HCT116 (cell line): ENCODE data around the gene NAT10.

ENCODE experiments used
- EGR1 ChIP-seq: IDR thresholded peaks from 2 replicates; pipeline ENCODE4 v1.6.1; 2012; ENCODE audit warnings: low read depth
- EZH2 ChIP-seq: fragments of 200-600 bp; sonication (generic); IDR thresholded peaks from 2 replicates; pipeline ENCODE4 v1.6.1; 2017; ENCODE audit warnings: antibody characterized with exemption, mixed run types
- POLR2A ChIP-seq: IDR thresholded peaks from 2 replicates; pipeline ENCODE4 v1.7.0; 2011; ENCODE audit warnings: borderline replicate concordance; ENCODE audit not compliant: insufficient read depth, insufficient read length; ENCODE audit errors: extremely low read depth
- POLR2AphosphoS5 ChIP-seq: IDR thresholded peaks from 2 replicates; pipeline ENCODE4 v1.6.1; 2011; ENCODE audit warnings: mild to moderate bottlenecking, low read depth, low read length, moderate library complexity
- SRF ChIP-seq: IDR thresholded peaks from 2 replicates; pipeline ENCODE4 v1.6.1; 2012; ENCODE audit warnings: low read depth
- TCF7L2 ChIP-seq: IDR thresholded peaks from 2 replicates; pipeline ENCODE4 v1.7.0; 2011; ENCODE audit warnings: borderline replicate concordance, inconsistent platforms; ENCODE audit not compliant: insufficient read depth, insufficient read length; ENCODE audit errors: extremely low read depth
- YY1 ChIP-seq: IDR thresholded peaks from 2 replicates; pipeline ENCODE4 v1.6.1; 2011; ENCODE audit warnings: low read length, low read depth, moderate library complexity, mild to moderate bottlenecking; ENCODE audit not compliant: insufficient replicate concordance; ENCODE audit errors: extremely low read depth
- ZFX ChIP-seq: fragments of 450-650 bp; IDR thresholded peaks from 2 replicates; pipeline ENCODE4 v1.6.1; 2017
- ZNF274 ChIP-seq: fragments of 200-500 bp; sonication (Bioruptor generic); IDR thresholded peaks from 2 replicates; pipeline ENCODE4 v1.6.1; 2014; ENCODE audit warnings: mild to moderate bottlenecking, low read depth, low read length, inconsistent platforms
- TF ChIP-seq, protein P1 (sequence below), 3 experiments: fragments of 200-600 bp in 1 of 3; sonication (generic) in 1 of 3; IDR thresholded peaks in 2 of 3; conservative IDR thresholded peaks in 1 of 3; 2 replicates each; pipeline ENCODE4 v1.5.1; 2012 to 2017; ENCODE audit warnings: low read depth in 2 of 3, low read length in 2 of 3, antibody characterized with exemption in 1 of 3, borderline replicate concordance in 1 of 3, control low read depth in 1 of 3, mild to moderate bottlenecking in 1 of 3, mixed read lengths in 1 of 3, mixed run types in 1 of 3, moderate library complexity in 1 of 3; ENCODE audit not compliant: insufficient read depth in 1 of 3
- TF ChIP-seq, protein P2 (sequence below): IDR thresholded peaks from 2 replicates; pipeline ENCODE4 v1.6.1; 2012
- TF ChIP-seq, protein P3 (sequence below): IDR thresholded peaks from 2 replicates; pipeline ENCODE4 v1.6.1; 2012; ENCODE audit warnings: low read depth

DNA sequence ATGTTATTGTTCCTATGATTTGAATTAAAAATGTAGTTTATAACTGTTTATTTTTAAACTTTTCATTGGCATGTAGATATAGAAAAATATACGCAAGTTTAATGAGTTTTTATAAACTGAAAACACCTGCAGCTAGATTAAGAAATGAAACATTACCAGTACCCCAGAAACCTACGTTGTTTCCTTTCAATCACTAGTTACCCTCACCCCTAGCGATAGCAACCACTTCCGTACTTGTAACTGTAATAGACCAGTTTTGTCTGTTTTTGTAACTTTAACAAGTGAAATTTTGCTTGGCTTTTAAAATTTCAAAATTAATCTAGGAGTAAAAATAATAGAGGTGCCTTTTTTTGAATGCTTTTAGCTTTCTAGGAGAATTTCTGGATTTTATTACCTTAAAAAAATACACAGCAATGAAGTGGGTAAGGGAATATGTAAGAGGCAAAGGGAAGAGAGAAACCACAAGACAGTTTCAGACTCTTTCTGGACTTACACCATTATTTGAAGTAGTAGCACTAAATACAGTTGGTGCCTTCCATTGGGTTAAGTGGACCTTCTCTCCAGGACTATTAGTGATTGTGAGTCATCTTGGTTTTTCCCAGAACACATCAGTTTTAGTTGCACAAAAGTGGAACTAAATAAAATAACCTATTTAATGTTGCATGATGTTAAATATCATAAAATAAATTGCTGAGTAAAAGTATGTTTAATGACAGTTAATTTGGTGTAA, 18.7 kb upstream of the NAT10 start:
- TF ChIP-seq, protein P1, sequence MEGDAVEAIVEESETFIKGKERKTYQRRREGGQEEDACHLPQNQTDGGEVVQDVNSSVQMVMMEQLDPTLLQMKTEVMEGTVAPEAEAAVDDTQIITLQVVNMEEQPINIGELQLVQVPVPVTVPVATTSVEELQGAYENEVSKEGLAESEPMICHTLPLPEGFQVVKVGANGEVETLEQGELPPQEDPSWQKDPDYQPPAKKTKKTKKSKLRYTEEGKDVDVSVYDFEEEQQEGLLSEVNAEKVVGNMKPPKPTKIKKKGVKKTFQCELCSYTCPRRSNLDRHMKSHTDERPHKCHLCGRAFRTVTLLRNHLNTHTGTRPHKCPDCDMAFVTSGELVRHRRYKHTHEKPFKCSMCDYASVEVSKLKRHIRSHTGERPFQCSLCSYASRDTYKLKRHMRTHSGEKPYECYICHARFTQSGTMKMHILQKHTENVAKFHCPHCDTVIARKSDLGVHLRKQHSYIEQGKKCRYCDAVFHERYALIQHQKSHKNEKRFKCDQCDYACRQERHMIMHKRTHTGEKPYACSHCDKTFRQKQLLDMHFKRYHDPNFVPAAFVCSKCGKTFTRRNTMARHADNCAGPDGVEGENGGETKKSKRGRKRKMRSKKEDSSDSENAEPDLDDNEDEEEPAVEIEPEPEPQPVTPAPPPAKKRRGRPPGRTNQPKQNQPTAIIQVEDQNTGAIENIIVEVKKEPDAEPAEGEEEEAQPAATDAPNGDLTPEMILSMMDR (IDR thresholded peaks at IDR 0.05 in 2 of 3, conservative IDR thresholded peaks at IDR 0.05 in 1 of 3; ENCODE audit: borderline replicate concordance in 1 of 3, insufficient read depth in 1 of 3, low read depth in 2 of 3, low read length in 2 of 3): no peak
- TF ChIP-seq POLR2A: no peak
- TF ChIP-seq, protein P2, sequence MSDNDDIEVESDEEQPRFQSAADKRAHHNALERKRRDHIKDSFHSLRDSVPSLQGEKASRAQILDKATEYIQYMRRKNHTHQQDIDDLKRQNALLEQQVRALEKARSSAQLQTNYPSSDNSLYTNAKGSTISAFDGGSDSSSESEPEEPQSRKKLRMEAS: no peak
- no peak for TF ChIP-seq EZH2
- TF ChIP-seq POLR2AphosphoS5: no peak
- no peak for TF ChIP-seq YY1
- TF ChIP-seq, protein P3, sequence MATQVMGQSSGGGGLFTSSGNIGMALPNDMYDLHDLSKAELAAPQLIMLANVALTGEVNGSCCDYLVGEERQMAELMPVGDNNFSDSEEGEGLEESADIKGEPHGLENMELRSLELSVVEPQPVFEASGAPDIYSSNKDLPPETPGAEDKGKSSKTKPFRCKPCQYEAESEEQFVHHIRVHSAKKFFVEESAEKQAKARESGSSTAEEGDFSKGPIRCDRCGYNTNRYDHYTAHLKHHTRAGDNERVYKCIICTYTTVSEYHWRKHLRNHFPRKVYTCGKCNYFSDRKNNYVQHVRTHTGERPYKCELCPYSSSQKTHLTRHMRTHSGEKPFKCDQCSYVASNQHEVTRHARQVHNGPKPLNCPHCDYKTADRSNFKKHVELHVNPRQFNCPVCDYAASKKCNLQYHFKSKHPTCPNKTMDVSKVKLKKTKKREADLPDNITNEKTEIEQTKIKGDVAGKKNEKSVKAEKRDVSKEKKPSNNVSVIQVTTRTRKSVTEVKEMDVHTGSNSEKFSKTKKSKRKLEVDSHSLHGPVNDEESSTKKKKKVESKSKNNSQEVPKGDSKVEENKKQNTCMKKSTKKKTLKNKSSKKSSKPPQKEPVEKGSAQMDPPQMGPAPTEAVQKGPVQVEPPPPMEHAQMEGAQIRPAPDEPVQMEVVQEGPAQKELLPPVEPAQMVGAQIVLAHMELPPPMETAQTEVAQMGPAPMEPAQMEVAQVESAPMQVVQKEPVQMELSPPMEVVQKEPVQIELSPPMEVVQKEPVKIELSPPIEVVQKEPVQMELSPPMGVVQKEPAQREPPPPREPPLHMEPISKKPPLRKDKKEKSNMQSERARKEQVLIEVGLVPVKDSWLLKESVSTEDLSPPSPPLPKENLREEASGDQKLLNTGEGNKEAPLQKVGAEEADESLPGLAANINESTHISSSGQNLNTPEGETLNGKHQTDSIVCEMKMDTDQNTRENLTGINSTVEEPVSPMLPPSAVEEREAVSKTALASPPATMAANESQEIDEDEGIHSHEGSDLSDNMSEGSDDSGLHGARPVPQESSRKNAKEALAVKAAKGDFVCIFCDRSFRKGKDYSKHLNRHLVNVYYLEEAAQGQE: no peak
- no peak for TF ChIP-seq ZFX
- TF ChIP-seq ZNF274: no peak
- TF ChIP-seq TCF7L2: no peak
- no peak for TF ChIP-seq EGR1
- TF ChIP-seq SRF: no peak
